ENCODE results near the gene C19orf47.

GRCh38 chr19:40339018-40339728 lies 9.0 kb downstream of the C19orf47 start:
- TF ChIP-seq POLR2AphosphoS5 (IDR thresholded peaks at IDR 0.05; ENCODE audit: borderline replicate concordance, low read depth, low read length) = no peak
- TF ChIP-seq EZH2 (IDR thresholded peaks at IDR 0.05) = no peak
- TF ChIP-seq FOXP2 (optimal IDR thresholded peaks at IDR 0.05; ENCODE audit: control extremely low read depth, extremely low read length, insufficient read depth) = no peak
